ENCODE measurements around the gene DIPK1A.
"Not testable (repeated sequence)": the region's sequence is repeated elsewhere in the genome, so short reads cannot be mapped to it uniquely, and the experiment has no call there.

DIPK1A gene

DNA sequence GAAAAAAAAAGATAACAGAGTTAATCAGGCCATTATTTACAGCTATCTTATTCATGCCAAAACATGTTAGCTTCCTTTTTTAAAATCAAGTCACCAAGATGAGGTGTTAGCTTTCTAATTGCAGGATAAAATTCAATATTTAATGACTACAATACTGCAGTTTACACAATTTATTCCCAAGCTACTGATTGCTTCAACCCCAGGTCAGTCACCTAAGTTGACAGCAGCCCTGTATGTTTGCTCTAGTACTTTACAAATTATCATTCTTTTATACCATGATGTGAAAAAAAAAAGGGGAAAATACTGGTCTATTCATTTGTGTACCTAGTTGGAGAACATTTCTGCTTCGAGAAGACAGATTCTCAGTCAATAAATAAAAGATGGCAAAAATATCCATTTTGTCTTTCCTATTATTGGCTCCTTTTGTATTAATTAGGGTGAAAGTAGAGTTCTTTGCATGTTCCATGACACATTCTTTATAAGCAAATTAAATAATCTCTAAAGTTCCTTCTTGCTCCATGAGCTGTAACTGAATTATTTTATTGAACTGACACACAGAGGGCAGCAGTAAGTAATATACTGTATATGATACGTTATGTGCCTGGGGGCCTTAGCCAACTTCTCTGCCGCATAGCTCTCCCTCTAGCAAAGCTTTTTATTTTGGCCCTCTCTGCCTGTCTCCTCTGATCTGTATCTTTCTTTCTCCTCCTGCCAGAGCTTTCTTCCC lies 48.0 kb downstream of the DIPK1A start:
- DNase-seq, result no peak

DNA sequence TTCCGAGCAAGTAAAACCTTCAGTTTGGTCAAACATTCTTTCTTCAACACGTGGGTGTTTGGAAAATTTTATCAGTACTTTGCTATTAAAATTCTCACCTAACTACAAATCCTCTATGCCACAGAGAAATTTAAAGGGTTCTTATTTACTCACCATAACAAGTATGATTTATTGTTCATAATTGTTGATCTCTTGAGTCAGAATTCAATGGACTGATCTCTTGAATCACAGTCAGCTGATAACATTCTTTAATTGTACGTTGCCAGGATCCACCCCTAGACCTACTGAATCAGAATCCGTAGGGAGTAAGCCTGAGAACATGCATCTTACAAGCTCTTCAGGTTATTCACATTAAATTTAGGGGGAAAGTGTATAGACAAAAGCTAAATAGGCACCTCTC lies 51.2 kb downstream of the DIPK1A start:
- no peak for DNase-seq

DNA sequence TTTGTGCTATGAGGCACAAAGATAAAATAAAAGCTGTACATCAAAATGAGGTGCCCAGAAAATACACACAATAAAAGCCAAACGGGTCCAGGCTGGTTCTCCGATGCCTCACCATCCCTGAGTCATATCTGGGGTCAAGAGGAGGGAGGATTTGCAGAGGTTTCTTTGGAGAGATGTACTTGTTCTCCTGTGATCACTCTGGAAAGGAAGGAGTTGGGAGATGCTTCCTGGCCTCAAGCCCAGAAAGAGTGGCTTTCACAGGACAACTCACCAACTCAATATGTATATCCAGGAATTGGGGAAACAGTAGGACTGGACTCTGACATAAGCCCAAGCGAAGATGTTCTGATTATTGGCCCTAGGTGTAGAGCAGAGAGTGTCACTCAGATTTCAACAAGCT lies 51.9 kb downstream of the DIPK1A start:
- DNase-seq, result no peak

DNA sequence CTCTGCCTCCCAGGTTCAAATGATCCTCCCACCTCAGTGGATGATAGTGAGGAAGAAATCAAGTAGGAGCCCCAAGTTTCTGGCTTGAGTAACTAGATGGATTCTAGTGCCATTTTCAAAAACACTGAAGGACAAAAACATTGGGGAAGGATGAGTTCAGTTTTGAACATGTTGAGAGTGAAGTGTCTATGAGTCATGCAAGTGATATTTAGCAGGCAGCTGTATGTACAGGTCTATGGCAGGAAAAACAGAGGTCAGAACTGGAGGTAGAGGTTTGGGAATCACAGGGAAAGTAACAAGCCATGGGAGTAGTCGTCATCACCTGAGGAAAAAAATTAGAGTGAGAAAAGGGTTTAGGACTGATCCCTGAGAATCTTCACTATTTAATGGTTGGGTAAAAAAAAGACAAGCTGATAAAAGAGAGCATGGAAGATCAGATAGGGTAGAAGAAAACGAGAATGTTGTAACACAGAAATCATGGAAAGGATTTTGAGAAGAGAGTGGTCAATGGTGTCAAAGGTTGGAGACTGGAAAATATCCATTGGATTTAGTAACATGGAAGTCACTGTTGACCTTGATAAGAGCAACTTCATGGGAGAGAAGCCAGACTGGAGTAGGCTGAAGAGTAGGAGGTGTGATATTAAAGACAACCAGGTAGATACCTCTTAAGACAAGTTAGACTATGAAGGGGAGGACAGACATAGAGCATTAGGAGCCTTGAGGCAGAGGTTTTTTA lies 53.1 kb downstream of the DIPK1A start:
- DNase-seq, result no peak

DNA sequence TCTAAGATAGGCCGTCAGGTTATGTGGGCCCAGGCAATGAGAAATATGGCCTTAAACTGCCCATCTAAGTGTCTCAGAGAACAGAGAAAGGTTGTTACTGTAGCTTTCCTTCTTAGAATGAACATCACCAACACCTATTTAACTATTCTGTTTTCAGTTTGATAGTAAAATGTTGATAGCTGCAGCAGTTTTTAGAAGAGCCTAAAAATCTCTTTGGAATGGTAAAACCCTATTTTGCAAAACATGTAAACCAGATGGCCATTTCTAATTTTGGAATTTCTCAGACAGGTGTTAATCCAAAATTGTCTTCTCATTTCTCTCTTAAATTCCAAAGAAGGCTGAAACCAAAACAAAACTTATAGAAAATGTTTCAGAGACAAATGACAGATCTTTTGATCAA lies 57.5 kb downstream of the DIPK1A start:
- no peak for DNase-seq

DNA sequence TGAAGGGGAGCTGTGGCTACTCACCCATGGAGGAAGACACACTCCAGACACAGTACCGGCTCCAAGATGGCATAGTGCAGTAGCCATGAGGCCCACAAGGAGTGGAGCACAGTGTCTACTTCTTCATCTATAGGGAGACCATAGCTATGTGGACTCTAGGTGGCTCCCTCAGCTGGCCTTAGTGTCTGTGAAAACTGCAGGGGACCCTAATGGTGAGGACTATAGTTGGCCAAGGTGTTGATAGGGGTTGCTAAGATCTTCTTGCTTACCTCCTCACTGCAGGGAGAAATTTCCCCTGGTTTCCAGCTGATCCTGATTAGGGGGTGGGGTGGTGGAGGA lies 58.9 kb downstream of the DIPK1A start:
- no peak for DNase-seq

DNA sequence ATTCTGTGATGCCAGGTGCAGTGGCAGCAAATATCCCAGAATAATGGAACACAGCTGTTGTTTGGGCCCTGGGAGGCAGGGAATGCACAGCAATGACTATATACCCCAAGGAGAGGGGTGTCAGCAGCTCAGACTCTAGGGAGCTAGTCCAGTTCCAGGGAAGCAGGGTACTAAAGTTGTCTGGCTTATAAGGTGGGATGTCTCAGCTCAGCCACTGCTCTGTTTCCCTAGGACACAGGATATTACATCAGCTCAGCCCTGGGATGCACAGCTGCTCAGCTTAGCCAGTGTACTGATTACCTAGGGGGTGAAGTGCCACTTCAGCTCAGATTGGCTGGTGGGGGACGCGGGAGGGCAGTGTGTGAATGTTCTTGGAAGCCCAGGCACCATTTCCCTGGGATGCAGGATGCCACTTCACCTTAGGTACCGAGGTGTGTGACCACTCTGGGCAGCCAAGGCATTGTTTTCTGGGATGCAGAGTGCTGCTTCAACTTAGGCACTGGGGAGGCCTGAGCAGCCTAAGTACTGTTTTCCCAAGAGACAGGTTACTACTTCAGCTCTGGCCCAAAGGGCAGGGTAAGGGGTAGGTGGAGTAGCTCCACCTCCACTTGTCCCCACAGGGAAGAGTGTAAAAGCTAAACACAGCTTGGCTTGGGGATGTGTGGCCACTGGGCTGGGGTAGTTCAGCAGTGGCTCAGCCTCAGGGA lies 59.4 kb downstream of the DIPK1A start:
- no peak for DNase-seq

DNA sequence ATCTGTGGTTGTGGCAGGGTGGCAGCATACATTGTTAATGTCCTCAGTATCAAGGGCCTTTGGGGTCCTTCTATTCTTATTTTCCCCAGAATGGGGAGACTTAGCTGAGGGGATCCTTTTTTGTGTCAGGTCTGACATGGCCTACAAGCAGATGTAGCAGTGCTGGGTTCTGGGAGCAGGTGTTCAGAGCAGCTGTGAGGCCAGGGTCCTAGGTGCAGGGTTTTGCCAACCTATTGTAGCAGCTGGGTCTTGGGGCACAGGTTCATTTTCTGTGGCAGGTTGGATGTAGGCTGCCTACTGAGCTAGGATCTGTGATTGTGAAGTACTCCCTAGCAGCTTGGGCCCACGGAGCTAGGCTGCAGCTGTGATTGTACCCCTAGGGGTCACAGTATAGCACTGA lies 60.1 kb downstream of the DIPK1A start:
- no peak for DNase-seq

DNA sequence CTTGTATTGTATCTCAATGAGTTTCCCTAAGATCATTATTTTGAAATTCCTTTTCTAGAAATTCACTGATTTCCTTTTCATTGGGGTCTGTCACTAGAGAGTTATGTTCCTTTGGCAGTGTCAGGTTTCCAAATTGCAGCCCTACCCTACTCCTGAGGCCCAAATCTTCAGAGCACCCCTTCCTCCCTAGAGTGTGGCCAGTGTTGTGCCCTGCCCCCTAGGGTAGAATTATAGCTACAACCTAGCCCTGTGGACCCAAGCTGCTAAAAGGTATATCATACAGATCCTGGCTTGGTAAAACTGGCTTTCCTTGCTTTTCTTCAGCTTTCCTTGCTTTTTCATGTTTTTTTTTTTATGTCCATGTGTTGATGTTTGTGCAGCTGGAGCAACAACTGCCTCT lies 60.7 kb downstream of the DIPK1A start:
- DNase-seq, result no peak

DNA sequence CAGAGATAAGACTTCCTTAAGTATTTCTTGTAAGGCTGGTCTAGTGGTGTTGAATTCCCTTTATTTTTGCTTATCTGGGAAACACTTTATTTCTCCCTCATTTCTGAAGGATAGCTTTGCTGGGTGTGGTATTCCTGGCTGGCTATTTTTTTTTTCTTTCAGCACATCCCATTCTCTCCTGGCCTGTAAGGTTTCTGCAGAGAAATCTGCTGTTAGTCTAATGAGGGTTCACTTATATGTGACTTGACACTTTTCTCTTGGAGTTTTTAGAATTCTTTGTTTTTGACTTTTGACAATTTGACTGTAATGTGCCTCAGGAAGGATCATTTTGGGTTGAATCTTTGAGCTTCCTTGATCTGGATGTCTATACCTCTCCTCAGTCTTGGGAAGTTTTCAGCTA lies 61.5 kb downstream of the DIPK1A start:
- DNase-seq, result no peak

DNA sequence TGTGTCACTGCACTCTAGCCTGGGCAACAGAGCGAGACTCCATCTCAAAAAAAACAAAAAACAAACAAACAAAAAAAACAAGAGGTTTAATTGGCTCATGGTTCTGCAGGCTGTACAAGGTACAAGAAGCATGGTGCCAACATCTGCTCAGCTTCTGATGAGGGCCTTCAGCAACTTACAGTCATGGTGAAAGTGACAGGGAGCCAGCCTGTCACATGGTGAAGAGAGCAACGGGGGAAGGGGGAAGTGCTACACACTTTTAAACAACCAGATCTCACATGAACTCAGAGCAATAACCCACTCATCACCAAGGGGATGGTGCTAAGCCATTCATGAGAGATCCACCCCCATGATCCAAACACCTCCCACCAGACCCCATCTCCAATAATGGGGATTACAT lies 63.2 kb downstream of the DIPK1A start:
- DNase-seq, result not testable (repeated sequence)

DNA sequence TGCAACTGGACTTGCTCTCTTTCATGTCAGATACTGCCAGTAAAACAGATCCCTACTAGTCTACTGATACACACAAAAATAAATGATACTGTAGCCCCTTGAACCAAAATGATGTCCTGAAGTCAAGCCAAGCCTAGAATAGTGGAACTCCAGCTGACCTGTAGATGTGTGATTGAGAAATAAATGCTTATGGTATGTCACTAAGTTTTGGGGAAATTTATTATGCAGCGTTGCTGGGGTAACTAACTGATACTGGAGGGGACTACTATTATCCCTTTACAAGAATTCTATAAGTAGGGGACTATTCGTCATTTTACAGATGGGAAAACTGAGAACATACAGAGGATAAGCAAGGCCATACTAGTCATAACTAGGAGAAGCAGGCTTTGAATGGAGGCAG lies 73.8 kb downstream of the DIPK1A start:
- no peak for DNase-seq

DNA sequence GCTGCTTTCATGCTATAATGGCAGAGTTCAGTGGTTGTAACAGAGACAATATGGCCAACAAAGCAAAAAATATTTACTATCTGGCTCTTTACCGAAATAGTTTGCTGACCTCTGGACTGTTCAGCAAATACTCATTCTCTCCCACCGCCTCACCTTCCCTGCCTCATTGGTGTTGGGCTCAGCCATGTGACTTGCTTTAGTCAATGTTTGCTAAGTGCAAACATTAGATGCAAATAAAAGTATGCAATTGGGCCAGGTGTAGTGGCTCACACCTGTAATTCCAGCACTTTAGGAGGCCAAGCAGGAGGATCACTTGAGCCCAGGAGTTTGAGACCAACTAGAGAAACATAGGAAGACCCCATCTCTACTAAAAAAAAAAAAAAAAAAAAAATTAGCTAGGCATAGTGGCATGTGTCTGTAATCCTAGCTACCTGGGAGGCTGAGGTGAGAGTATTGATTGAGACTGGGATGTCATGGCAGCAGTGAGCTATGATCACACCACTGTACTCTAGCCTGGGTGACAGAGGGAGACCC lies 74.3 kb downstream of the DIPK1A start:
- no peak for DNase-seq

DNA sequence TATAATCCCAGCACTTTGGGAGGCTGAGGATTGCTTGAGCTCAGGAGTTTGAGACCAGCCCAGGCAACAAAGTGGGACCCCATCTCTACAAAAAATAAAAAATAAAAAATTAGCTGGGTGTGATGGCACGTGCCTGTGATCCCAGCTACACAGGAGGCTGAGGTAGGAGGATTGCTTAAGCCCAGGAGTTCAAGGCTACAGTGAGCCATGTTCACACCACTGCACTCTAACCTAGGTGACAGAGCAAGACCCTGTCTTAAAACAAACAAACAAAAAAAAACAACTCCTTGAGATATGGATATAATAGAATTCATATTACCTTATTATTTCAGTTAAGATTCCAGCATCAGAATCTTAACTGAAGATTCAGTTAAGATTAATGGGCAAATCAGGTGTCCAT lies 77.1 kb downstream of the DIPK1A start:
- DNase-seq, result no peak

DNA sequence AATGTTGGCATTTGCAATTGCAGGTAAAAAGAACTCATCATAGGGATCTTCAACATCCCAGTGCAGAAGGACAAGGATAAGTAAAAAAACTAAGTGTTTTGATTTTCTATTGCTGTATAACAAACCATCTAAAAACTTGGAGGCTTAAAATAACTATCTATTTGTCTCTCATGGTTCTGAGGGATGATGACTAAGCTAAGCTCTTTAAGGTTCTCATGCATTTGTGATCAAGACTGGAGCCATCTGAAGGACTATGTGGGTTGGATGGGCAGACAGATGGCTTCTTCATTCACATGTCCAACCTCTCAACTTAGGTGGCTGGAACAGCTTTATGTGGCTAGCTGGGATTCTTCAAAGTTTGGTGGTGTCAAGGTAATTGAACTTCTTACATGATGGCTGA lies 78.0 kb downstream of the DIPK1A start:
- DNase-seq, result no peak

DNA sequence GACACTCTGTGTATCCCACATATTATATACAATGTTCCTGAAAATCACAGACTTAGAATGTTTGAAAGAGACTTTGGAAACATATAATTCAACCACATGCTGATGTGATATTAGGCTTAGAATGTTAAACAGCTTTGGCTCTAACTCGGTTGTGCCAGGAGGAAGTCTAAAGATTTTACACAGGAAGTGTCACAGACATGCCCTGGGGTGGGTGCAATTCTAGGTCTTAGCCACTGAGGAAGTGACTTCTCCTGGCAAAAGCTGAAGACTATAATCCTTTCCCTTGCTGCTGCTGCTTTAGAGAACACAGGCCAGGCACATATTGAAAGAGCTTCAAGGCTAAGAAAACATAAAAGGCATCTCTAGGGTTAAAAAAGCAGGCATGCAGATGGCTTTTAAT lies 78.4 kb downstream of the DIPK1A start:
- DNase-seq, result peak; percentile 76

DNA sequence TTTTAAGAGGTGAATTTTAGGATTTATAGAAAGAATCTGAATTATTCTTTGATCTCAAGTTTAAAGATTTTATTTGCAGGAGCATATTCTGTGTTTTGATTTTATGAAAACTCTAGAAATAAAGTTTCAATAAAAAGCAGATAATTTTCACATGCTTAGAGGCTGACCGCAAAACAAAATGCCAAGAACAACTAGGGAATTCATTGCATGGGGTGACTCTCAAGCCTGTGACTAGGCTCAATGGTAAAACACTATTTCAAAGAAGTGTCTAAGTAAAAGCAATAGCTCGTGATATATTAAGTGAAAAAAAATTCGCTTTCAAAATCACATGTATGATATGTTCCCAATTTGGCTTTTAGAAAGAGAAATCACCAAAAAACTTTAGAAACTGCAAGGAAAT lies 79.9 kb downstream of the DIPK1A start:
- DNase-seq, result no peak

DNA sequence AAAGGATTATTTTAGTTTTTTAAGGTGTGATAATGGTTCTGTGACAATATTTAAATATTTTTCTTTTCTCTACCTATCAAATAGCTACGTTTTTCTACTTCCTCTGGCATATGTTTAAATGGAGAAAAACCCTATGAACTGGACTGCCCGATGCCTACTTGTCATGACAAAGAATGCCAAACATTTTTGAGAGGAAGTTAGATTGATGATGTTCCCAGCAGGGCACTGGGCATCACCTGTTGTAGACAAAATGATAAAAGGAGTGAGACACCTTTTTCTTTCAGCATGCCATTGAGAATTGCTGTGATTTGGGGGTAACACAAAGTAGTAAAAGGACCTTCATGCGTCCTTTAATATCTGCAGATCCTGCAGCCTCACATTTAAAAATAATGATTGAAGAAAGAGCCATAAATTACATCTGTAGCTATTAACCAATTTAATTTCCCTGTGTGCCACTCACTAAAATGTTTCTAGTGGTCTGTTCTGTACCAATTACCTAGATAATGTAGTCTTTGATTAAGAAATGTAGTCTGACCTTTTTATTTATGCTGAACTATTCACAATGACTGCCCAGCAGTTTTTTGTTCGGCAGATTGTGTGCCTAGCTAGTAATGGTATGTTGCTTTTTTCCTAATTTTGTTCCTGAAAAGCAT lies 81.8 kb downstream of the DIPK1A start:
- no peak for DNase-seq

DNA sequence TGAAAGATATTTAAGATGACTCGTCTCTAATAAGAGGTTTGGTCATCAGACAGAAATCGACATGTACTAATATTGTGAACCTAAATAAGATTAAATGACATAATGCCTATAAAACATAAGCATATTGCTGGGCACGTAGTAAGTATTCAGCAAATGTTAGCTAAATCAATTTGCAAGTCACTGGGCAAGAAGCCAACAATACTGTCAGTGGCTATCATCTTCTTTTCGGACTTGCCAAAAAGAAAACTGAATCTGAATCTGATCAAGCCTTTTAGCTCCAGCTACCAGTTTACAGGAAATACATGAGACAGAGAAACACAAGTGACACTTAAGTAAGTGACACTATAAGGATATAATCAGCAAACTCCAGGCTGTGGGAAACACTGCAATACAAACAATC lies 83.5 kb downstream of the DIPK1A start:
- DNase-seq, result peak; percentile 42

DNA sequence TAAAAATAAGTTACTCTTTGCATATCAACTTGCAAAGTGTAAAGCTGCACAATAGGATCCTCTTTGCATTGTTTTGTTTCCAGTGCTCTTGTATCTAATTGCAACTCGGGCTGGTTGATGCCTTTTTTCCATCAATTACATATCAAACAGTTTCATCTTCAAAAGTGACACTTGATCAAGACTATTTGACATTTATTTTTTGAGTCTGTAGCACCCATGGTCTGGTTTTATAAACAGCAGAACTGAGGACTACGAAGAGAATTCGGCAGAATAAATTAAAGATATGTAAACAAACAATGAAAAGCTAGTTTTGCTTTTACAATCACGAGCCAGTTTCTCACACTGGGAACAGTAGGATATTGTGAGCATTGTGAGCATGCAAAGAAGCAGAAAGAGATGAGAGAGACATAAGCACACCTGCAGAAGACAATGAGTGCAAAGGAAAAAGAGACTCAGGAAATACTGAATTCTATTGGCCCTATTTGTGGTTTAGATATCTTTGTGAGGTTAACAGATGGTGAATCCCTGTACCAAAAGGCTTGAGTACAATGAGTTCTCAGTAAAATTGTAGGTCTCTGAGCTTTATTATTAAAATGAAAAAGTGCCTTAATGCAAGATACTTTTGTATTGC lies 84.1 kb downstream of the DIPK1A start:
- no peak for DNase-seq

DNA sequence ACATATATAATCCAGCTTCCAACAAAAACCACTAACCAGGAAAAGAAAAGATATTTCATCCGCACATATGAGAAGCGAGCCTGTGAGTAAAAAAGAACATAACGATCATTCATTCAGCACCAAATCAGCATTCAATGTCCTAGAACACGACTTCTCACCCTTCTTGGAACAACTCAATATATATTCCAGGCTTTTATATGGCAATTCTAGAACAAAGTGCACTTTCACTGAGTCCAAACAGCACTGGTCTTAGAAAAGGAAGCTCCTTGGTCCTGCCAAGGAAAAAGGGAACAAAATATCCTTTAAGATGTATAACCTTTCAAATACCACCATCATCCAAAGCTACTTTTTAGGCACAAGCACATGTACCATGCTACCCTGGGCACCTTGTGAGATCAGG lies 84.9 kb downstream of the DIPK1A start:
- no peak for DNase-seq

DNA sequence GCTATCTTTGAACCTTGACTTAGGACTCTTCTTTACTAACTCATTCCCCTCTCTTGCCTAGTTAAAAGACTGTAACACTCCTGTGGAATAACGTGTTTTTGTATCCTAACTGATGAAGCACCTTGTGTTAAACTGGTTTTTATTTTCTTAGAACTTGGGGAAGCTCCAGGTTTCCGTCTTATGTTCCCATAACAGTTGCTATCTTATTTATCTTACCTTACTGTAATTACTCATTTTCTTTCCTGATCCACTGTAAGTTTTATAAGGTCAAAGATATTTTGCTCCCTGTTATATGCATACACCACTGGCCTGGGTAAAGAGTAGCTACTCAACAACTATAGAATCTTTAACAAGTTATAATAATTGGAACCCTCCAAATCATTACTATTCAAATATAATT lies 86.3 kb downstream of the DIPK1A start:
- DNase-seq, result no peak

DNA sequence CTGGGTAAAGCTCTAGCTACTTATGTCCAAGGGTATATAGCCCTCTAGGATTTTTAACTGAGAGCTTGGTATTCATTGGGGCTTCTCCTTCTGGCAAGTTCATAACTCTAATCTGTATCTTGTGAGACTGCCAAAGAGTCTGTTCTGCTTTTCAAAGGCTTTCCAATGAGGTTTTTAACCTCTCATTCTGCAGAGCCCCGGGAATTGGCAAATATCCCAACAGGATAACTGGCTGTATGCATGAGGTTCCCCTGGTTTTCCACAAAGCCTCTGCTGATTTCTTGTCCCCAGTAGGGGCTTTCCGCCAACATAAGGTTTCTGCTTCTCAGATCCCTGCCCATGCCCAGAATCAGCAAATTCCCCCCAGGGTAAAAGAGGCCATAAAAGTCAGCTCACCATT lies 88.5 kb downstream of the DIPK1A start:
- DNase-seq, result no peak
